ENCODE measurements around the gene RESF1. TPM values are rescaled to one million over a fixed set of nuclear protein-coding genes. Genes with fewer than 3 reads are reported as not detected.

Gene RESF1
- total RNA-seq, 1 donor from 2014 or later = 32.3 TPM

- no peak for DNase-seq (ENCODE audit: low read depth)
- H3K36me3 ChIP-seq (ENCODE audit: control insufficient read depth, insufficient read depth, low read length) = no peaks in the 10 kb centered on the region
- H3K27me3 ChIP-seq (ENCODE audit: control insufficient read depth, insufficient read depth, low read length) = no peaks in the 10 kb centered on the region
- H3K4me3 ChIP-seq (ENCODE audit: low read depth, low read length) = no peak overlapping the region
- no peak for TF ChIP-seq CTCF (IDR thresholded peaks at IDR 0.05; ENCODE audit: insufficient read depth, low read length, poor library complexity, severe bottlenecking)
These were observed 4.0 kb upstream of the RESF1 start for GRCh38 chr12:31954925-31955858.

- H3K4me3 ChIP-seq (ENCODE audit: low read depth, low read length) = peak overlapping the region; percentile 45
- no peaks in the 10 kb centered on the region for H3K27me3 ChIP-seq (ENCODE audit: control insufficient read depth, insufficient read depth, low read length)
- DNase-seq (ENCODE audit: low read depth) = no peak
- H3K36me3 ChIP-seq (ENCODE audit: control insufficient read depth, insufficient read depth, low read length) = no peaks in the 10 kb centered on the region
- TF ChIP-seq CTCF (IDR thresholded peaks at IDR 0.05; ENCODE audit: insufficient read depth, low read length, poor library complexity, severe bottlenecking) = no peak
These were observed 550 bp upstream of the RESF1 start for GRCh38 chr12:31958569-31959160.

- DNase-seq (ENCODE audit: low read depth) = no peak
- peak overlapping the region; percentile 45 for H3K4me3 ChIP-seq (ENCODE audit: low read depth, low read length)
- H3K27me3 ChIP-seq (ENCODE audit: control insufficient read depth, insufficient read depth, low read length) = no peaks in the 10 kb centered on the region
- no peaks in the 10 kb centered on the region for H3K36me3 ChIP-seq (ENCODE audit: control insufficient read depth, insufficient read depth, low read length)
- no peak for TF ChIP-seq CTCF (IDR thresholded peaks at IDR 0.05; ENCODE audit: insufficient read depth, low read length, poor library complexity, severe bottlenecking)
These were observed 631 bp downstream of the RESF1 start for GRCh38 chr12:31959701-31960391.

GRCh38 chr12:31961137-31961536, 1.9 kb downstream of the RESF1 start:
- DNase-seq (ENCODE audit: low read depth) = no peak
- Histone ChIP-seq H3K27me3 (ENCODE audit: control insufficient read depth, insufficient read depth, low read length) (no peaks in the 10 kb centered on the region), H3K4me3 (ENCODE audit: low read depth, low read length) (peak overlapping the region; percentile 45), H3K36me3 (ENCODE audit: control insufficient read depth, insufficient read depth, low read length) (no peaks in the 10 kb centered on the region)
- no peak for TF ChIP-seq CTCF (IDR thresholded peaks at IDR 0.05; ENCODE audit: insufficient read depth, low read length, poor library complexity, severe bottlenecking)

GRCh38 chr12:31962076-31962475, 2.9 kb downstream of the RESF1 start:
- Histone ChIP-seq H3K36me3 (ENCODE audit: control insufficient read depth, insufficient read depth, low read length) (no peaks in the 10 kb centered on the region), H3K4me3 (ENCODE audit: low read depth, low read length) (no peak overlapping the region), H3K27me3 (ENCODE audit: control insufficient read depth, insufficient read depth, low read length) (no peaks in the 10 kb centered on the region)
- no peak for TF ChIP-seq CTCF (IDR thresholded peaks at IDR 0.05; ENCODE audit: insufficient read depth, low read length, poor library complexity, severe bottlenecking)
- no peak for DNase-seq (ENCODE audit: low read depth)

Data from kidney epithelial cell (primary cell).